Measurements from ENCODE around the gene DLL1. TPM values are rescaled to one million over a fixed set of nuclear protein-coding genes. Genes with fewer than 3 reads are reported as not detected.

The DLL1 gene
- total and polyA plus RNA-seq, 9 of the 15 experiments (the other 6 are each of a cell fraction or from before 2014, with no cell fraction given), result not detected

DNA sequence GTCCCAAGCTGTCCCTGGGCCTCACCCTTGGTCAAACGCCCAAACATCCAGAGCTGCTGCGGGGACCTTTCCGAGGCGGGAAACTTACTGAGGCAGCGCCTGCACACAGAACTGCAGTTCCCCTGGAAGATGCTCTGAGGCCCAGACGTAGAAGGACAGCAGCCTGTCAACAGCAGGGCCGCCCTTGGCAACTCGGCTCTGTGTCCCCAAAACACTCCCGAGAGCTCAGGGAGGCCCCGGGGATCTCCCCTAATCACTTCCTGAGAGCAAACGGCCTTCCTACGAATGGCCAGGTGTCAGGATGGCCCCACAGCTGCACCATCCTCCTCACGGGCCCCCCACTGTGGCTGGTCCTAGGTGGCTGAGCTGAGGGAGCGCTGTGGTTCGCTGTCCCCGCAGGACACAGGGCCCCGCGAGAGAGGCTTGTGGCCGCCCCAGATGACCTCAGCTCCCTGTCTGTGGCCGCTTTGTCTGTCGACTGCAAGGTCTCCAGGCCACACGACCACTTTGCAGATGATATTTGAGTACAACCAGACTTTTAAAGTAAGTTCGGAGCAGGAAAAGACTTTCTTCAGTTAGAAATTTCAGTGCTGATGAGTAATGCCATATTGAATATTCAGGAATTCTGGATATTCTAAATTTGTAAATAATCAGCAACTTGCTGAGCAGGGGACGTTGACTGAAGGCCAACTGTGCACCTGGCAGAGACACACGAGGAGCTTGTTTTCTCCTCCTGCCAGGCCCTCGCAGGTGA is 46.0 kb downstream of the DLL1 start:
- FAIRE-seq (no peak), ATAC-seq (peak; percentile 25; the same call in 2 of the 3 replicates), DNase-seq (ENCODE audit: extremely low read depth in 1 of 4, low spot score in 3 of 4) (no peak)
- Histone ChIP-seq H3K9me1 (ENCODE audit: control insufficient read depth, insufficient read depth, low read length) (no peaks in the 10 kb centered on the region), H3K4me1 (replicated peaks in 1 of 2; ENCODE audit: control insufficient read depth in 2 of 2, insufficient read depth in 2 of 2, low read length in 2 of 2) (peaks cover 0 to 2% of the 10 kb centered on the region in 2 experiments; a peak in 2 of 5 replicates), H3K27me3 (ENCODE audit: control insufficient read depth in 2 of 2, insufficient read depth in 2 of 2, low read length in 2 of 2) (peaks cover 63 to 76% of the 10 kb centered on the region in 2 experiments), H3K4me3 (no peak overlapping the region), H3K9ac (ENCODE audit: insufficient read depth in 1 of 2, low read depth in 2 of 2, low read length in 2 of 2) (no peak overlapping the region), H2AFZ (ENCODE audit: low read depth, low read length) (no peak overlapping the region), H4K20me1 (replicated peaks; ENCODE audit: control insufficient read depth, insufficient read depth, low read length) (peaks cover 33% of the 10 kb centered on the region), H3K79me2 (ENCODE audit: control insufficient read depth, insufficient read depth, low read length) (no peaks in the 10 kb centered on the region), H3K36me3 (ENCODE audit: control insufficient read depth, insufficient read depth, low read length) (no peaks in the 10 kb centered on the region), H3K9me3 (replicated peaks; ENCODE audit: control insufficient read depth, insufficient read depth, low read depth, low read length) (no peaks in the 10 kb centered on the region), H3K27ac (ENCODE audit: extremely low read depth, low read depth, low read length) (no peak overlapping the region), H3K4me2 (ENCODE audit: insufficient read depth, low read length) (no peak overlapping the region)
- TF ChIP-seq PREB (CRISPR knock-in tag; IDR thresholded peaks at IDR 0.05), result no peak
- no peak for TF ChIP-seq THAP12 (CRISPR knock-in tag; IDR thresholded peaks at IDR 0.05)
- no peak for TF ChIP-seq C11orf30 (IDR thresholded peaks at IDR 0.05; ENCODE audit: low read depth)
- TF ChIP-seq, protein P1, sequence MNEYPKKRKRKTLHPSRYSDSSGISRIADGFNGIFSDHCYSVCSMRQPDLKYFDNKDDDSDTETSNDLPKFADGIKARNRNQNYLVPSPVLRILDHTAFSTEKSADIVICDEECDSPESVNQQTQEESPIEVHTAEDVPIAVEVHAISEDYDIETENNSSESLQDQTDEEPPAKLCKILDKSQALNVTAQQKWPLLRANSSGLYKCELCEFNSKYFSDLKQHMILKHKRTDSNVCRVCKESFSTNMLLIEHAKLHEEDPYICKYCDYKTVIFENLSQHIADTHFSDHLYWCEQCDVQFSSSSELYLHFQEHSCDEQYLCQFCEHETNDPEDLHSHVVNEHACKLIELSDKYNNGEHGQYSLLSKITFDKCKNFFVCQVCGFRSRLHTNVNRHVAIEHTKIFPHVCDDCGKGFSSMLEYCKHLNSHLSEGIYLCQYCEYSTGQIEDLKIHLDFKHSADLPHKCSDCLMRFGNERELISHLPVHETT (CRISPR knock-in tag; conservative IDR thresholded peaks at IDR 0.05 in 1 of 2, IDR thresholded peaks at IDR 0.05 in 1 of 2), result no peak
- TF ChIP-seq ZBTB5 (IDR thresholded peaks at IDR 0.05), result no peak
- no peak for TF ChIP-seq L3MBTL2 (IDR thresholded peaks at IDR 0.05)
- intact Hi-C loops (cut with micrococcal nuclease), result no loop called here
- POLR2A ChIA-PET, result interaction anchor here (0.7 to 1.6 kb wide), 4 partner anchors 12 to 196 kb away, joined by 3 to 5 read pairs (median 3); no protein-coding TSS in a partner anchor
- BruUV-seq (replicated peaks), result no TSS peak
- CTCF ChIA-PET (ENCODE audit: low intra/inter-chr PET ratio), result no interaction called here
- in situ Hi-C loops (cut with MboI), result no loop called here
- WGBS (ENCODE audit: insufficient coverage, low coverage, missing lambda C conversion rate), result 1% methylated on average over 26 of the region's 26 CpGs
